Endothelial cell of umbilical vein (primary cell): ENCODE results near the gene IPO13. TPM values are rescaled to one million over a fixed set of nuclear protein-coding genes. Genes with fewer than 3 reads are reported as not detected.

Experiments used
- BruUV-seq: library from RNA; stranded (reverse); fragments of 400-500 nt; replicated peaks from 2 replicates; lab custom pipeline; 2021; lab: Mats Ljungman, UMichigan
- CTCF ChIA-PET: fragments of 300-600, 350-600 bp; sonication (Branson Sonifier 250); formaldehyde crosslinking; loops from one replicate; lab custom pipeline; 2021; ENCODE audit warnings: antibody characterized with exemption, inconsistent platforms; lab: Charles Lee
- POLR2A ChIA-PET: fragments of 300-600, 350-600 bp; sonication (Branson Sonifier 250); formaldehyde crosslinking; loops from one replicate; lab custom pipeline; 2021; ENCODE audit warnings: antibody characterized with exemption, inconsistent platforms; lab: Charles Lee
- DNase-seq: peaks from one replicate; pipeline ENCODE4 v3.0.0-alpha.2; 2011; ENCODE audit warnings: low read depth, low spot score
- FAIRE-seq: peaks from 2 replicates; lab custom pipeline; 2011; peaks lifted over from hg19 to GRCh38; lab: Jason Lieb, UNC
- H2AFZ ChIP-seq: 2 replicates; pipeline ENCODE4 v1.6.0; 2012; ENCODE audit warnings: low read depth, low read length, control low read depth, inconsistent platforms
- H3K27ac ChIP-seq: 2 replicates; pipeline ENCODE4 v1.5.1; 2011; ENCODE audit warnings: low read depth, mild to moderate bottlenecking, control low read depth, low read length, moderate library complexity; ENCODE audit not compliant: insufficient read depth
- H3K27me3 ChIP-seq, 2 experiments: 2 replicates each; pipeline versions ENCODE4 v1.6.0 to v1.6.1; 2011; ENCODE audit warnings: low read length in 2 of 2, mixed read lengths in 1 of 2; ENCODE audit not compliant: control insufficient read depth in 2 of 2, insufficient read depth in 2 of 2
- H3K36me3 ChIP-seq, 2 experiments: 2 replicates in 1 of 2; 3 replicates in 1 of 2; pipeline ENCODE4 v1.5.1; 2011; ENCODE audit warnings: low read length in 2 of 2, mild to moderate bottlenecking in 1 of 2, moderate library complexity in 1 of 2; ENCODE audit not compliant: control insufficient read depth in 2 of 2, insufficient read depth in 2 of 2; ENCODE audit errors: extremely low read depth in 1 of 2
- H3K4me1 ChIP-seq: 3 replicates; pipeline ENCODE4 v1.5.1; 2011; ENCODE audit warnings: mild to moderate bottlenecking, low read length; ENCODE audit not compliant: control insufficient read depth, insufficient read depth; ENCODE audit errors: extremely low read depth
- H3K4me2 ChIP-seq: 2 replicates; pipeline ENCODE4 v1.6.1; 2011; ENCODE audit warnings: low read length, control low read depth, mixed read lengths; ENCODE audit not compliant: insufficient read depth
- H3K4me3 ChIP-seq, 3 experiments: fragments of 200-600 bp in 1 of 3; sonication (generic), shearing (Covaris generic) in 1 of 3; replicated peaks in 1 of 3; 2 replicates each; pipeline ENCODE4 v1.5.1; 2011 to 2016; ENCODE audit warnings: control low read depth in 3 of 3, low read length in 3 of 3, mild to moderate bottlenecking in 2 of 3, inconsistent platforms in 1 of 3, low read depth in 1 of 3, moderate library complexity in 1 of 3; ENCODE audit not compliant: insufficient read depth in 1 of 3
- H3K79me2 ChIP-seq: 2 replicates; pipeline ENCODE4 v1.6.0; 2012; ENCODE audit warnings: low read length, inconsistent platforms; ENCODE audit not compliant: control insufficient read depth, insufficient read depth
- H3K9ac ChIP-seq: replicated peaks from 2 replicates; pipeline ENCODE3; 2011; ENCODE audit warnings: low read length, control low read depth; ENCODE audit not compliant: insufficient read depth; ENCODE audit errors: extremely low read depth
- H3K9me1 ChIP-seq: replicated peaks from 3 replicates; pipeline ENCODE4 v1.6.0; 2011; ENCODE audit warnings: mild to moderate bottlenecking, low read length; ENCODE audit not compliant: control insufficient read depth, insufficient read depth; ENCODE audit errors: extremely low read depth
- H3K9me3 ChIP-seq: replicated peaks from 2 replicates; pipeline ENCODE4 v1.5.1; 2012; ENCODE audit warnings: low read length, inconsistent platforms; ENCODE audit not compliant: control insufficient read depth, insufficient read depth
- H4K20me1 ChIP-seq: replicated peaks from 2 replicates; pipeline ENCODE3; 2011; ENCODE audit warnings: mild to moderate bottlenecking, low read length; ENCODE audit not compliant: control insufficient read depth, insufficient read depth; ENCODE audit errors: extremely low read depth
- CTCF ChIP-seq, 2 donors: IDR thresholded peaks; 1 replicate in 1 of 2; 2 replicates in 1 of 2; pipeline ENCODE4 v1.5.1; 2011; ENCODE audit warnings: low read length in 2 of 2, mild to moderate bottlenecking in 2 of 2, moderate library complexity in 2 of 2, control low read depth in 1 of 2, inconsistent platforms in 1 of 2, low read depth in 1 of 2; ENCODE audit not compliant: insufficient read depth in 1 of 2; ENCODE audit errors: extremely low read depth in 1 of 2
- EZH2 ChIP-seq: IDR thresholded peaks from 2 replicates; pipeline ENCODE4 v1.6.1; 2012; ENCODE audit warnings: borderline replicate concordance, low read depth, mild to moderate bottlenecking, moderate library complexity, low read length, inconsistent platforms; ENCODE audit not compliant: severe bottlenecking
- FOS ChIP-seq: IDR thresholded peaks from 2 replicates; pipeline ENCODE4 v1.6.1; 2011; ENCODE audit warnings: mild to moderate bottlenecking, low read length, moderate library complexity, borderline replicate concordance; ENCODE audit not compliant: insufficient read depth
- MYC ChIP-seq: IDR thresholded peaks from one replicate; pipeline ENCODE4 v1.6.1; 2011; ENCODE audit warnings: mild to moderate bottlenecking, low read depth, low read length
- POLR2AphosphoS5 ChIP-seq: IDR thresholded peaks from 2 replicates; pipeline ENCODE4 v1.6.1; 2012; ENCODE audit warnings: low read depth, mild to moderate bottlenecking, control low read depth, low read length, moderate library complexity; ENCODE audit not compliant: insufficient read depth
- dilution Hi-C: fragments of 300-500 bp; cut with MboI; formaldehyde crosslinking; loops from one replicate; pipeline ENCODE4 v1.15.0; 2019; ENCODE audit warnings: low sequenced_read_pairs; ENCODE audit not compliant: extremely low pct_ligation_motif_present
- intact Hi-C: fragments of 100-400 bp; cut with micrococcal nuclease; formaldehyde crosslinking; loops from one replicate; pipeline ENCODE4 v1.10.0; 2022
- polyA plus RNA-seq, 4 experiments: library from polyadenylated mRNA; depleted of rRNA in 3 of 4; stranded (reverse) in 3 of 4; unstranded in 1 of 4; fragments of >200 nt; gene quantifications; 2 replicates each; pipeline versions ENCODE4 v1.2.1 to v1.2.3, GENCODE V29; 2011 to 2012; ENCODE audit warnings: missing spikeins in 1 of 4
- total RNA-seq: library from RNA; stranded (reverse); gene quantifications from 2 replicates; pipeline ENCODE4 v1.2.3, GENCODE V29; 2021

Gene IPO13
- total and polyA plus RNA-seq, 2 donors (not counting 3 experiments of a cell fraction or from before 2014, with no cell fraction given): 28.9 to 29.3 TPM

DNA sequence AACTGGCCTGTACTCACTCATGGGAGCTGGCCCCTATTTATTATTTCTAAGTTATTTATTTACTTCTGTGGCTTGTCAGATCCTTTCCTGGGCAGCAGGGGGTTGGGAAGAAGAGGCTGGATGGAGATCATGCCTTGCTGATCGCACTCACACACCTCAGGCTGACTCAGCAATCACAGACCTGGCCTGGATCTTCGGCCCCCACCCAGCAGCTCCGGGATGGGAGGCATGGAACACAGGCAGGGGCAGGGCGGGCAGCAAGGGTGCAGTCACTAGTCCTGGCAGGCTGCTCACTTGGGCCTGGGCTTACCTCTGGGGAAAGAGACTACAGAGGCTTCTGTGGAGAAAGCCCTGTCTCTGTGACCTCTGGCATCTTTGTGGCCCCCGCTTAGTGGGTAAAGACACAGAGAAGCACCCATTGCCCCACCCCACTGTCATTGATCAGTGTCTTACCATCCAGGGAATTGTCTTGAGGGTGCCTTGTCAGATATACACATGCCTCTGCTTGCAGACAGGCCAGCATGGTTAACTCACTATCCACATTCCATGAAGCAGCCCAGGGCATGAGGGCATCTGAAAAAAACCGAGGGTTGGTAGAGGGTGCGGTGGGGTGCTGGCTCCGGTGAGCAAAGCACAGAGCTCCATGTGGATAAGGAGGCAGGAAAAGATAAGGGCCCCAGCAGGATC is 9.4 kb upstream of the IPO13 start:
- no peak overlapping the region for H3K9ac ChIP-seq
- no peaks in the 10 kb centered on the region for H4K20me1 ChIP-seq
- H3K27ac ChIP-seq: no peak overlapping the region
- peaks cover 5% of the 10 kb centered on the region for H3K4me1 ChIP-seq
- no peaks in the 10 kb centered on the region for H3K36me3 ChIP-seq
- DNase-seq (no peak), FAIRE-seq (no peak)
- H3K4me2 ChIP-seq: no peak overlapping the region
- CTCF ChIA-PET: interaction anchor here (1.9 to 18.1 kb wide), 2 partner anchors 110 to 173 kb away, joined by 9 to 965 read pairs; no protein-coding TSS in a partner anchor
- no peaks in the 10 kb centered on the region for H3K9me3 ChIP-seq
- POLR2A ChIA-PET: no interaction called here
- TF ChIP-seq EZH2 (no peak), FOS (no peak), MYC (no peak), POLR2AphosphoS5 (no peak), CTCF (IDR thresholded peaks at IDR 0.05; ENCODE audit: extremely low read depth in 1 of 2, insufficient read depth in 1 of 2, low read depth in 1 of 2, low read length in 2 of 2) (no peak)
- intact Hi-C loops: no loop called here
- H3K79me2 ChIP-seq: no peaks in the 10 kb centered on the region
- BruUV-seq: no TSS peak
- no peak overlapping the region for H3K4me3 ChIP-seq
- dilution Hi-C loops: loop anchor here (25.0 kb wide), 1 partner anchor 175 kb away; no protein-coding TSS in a partner anchor
- no peaks in the 10 kb centered on the region for H3K9me1 ChIP-seq
- peaks cover 3 to 9% of the 10 kb centered on the region in 2 experiments for H3K27me3 ChIP-seq
- no peak overlapping the region for H2AFZ ChIP-seq
